HepG2 (cell line): Measurements from ENCODE around the gene RPL19. TPM values are rescaled to one million over a fixed set of nuclear protein-coding genes. Genes with fewer than 3 reads are reported as not detected.

Source experiments
- CC2D1A ChIP-seq: sonication (generic); formaldehyde crosslinking; IDR thresholded peaks from 2 replicates; pipeline ENCODE4 v1.8.1; 2023; ENCODE audit warnings: mild to moderate bottlenecking, missing genetic modification reagents
- CEBPG ChIP-seq: IDR thresholded peaks from 2 replicates; pipeline ENCODE4 v1.6.1; 2016
- CREB3 ChIP-seq: sonication (generic); formaldehyde crosslinking; IDR thresholded peaks from 2 replicates; pipeline ENCODE4 v1.5.0; 2020; ENCODE audit warnings: missing genetic modification reagents
- DBP ChIP-seq: sonication (generic); formaldehyde crosslinking; IDR thresholded peaks from 2 replicates; pipeline ENCODE4 v1.4.0; 2020; ENCODE audit warnings: missing genetic modification reagents; ENCODE audit errors: not compliant biosample characterization
- E2F1 ChIP-seq: sonication (generic); formaldehyde crosslinking; IDR thresholded peaks from 2 replicates; pipeline ENCODE4 v1.5.0; 2020; ENCODE audit warnings: missing genetic modification reagents
- GATAD1 ChIP-seq: IDR thresholded peaks from 2 replicates; pipeline ENCODE4 v1.6.1; 2016; ENCODE audit warnings: missing genetic modification reagents, missing compliant biosample characterization
- HES4 ChIP-seq: sonication (generic); formaldehyde crosslinking; IDR thresholded peaks from 2 replicates; pipeline ENCODE4 v1.9.0; 2021; ENCODE audit warnings: mild to moderate bottlenecking, missing genetic modification reagents, borderline replicate concordance
- HNF1B ChIP-seq: sonication (generic); formaldehyde crosslinking; IDR thresholded peaks from 2 replicates; pipeline ENCODE4 v1.5.1; 2020; ENCODE audit warnings: mild to moderate bottlenecking, moderate library complexity, missing genetic modification reagents
- HNF4A ChIP-seq: sonication (generic); formaldehyde crosslinking; IDR thresholded peaks from 2 replicates; pipeline ENCODE4 v1.4.0; 2020; ENCODE audit warnings: missing genetic modification reagents
- IRF2 ChIP-seq: IDR thresholded peaks from 2 replicates; pipeline ENCODE4 v1.6.1; 2018; ENCODE audit warnings: missing genetic modification reagents, missing compliant biosample characterization
- KDM6A ChIP-seq: IDR thresholded peaks from 2 replicates; pipeline ENCODE4 v1.6.1; 2016; ENCODE audit warnings: low read depth
- LBX2 ChIP-seq: sonication (generic); formaldehyde crosslinking; IDR thresholded peaks from 2 replicates; pipeline ENCODE4 v1.5.0; 2020; ENCODE audit warnings: missing genetic modification reagents, mild to moderate bottlenecking, borderline replicate concordance
- MXD3 ChIP-seq: IDR thresholded peaks from 2 replicates; pipeline ENCODE4 v1.6.1; 2016; ENCODE audit warnings: mild to moderate bottlenecking, missing biosample characterization, missing genetic modification reagents
- RAD21 ChIP-seq: fragments of 450-650 bp; formaldehyde crosslinking; IDR thresholded peaks from 2 replicates; pipeline ENCODE4 v1.5.0; 2020; ENCODE audit warnings: mild to moderate bottlenecking
- RAD51 ChIP-seq: fragments of 450-650 bp; IDR thresholded peaks from 2 replicates; pipeline ENCODE4 v1.6.1; 2016; ENCODE audit warnings: borderline replicate concordance
- SIX4 ChIP-seq: sonication (generic); formaldehyde crosslinking; IDR thresholded peaks from 2 replicates; pipeline ENCODE4 v1.4.0; 2020; ENCODE audit warnings: missing genetic modification reagents
- ZBTB21 ChIP-seq: sonication (generic); formaldehyde crosslinking; IDR thresholded peaks from 2 replicates; pipeline ENCODE4 v1.4.0; 2020; ENCODE audit warnings: missing genetic modification reagents
- ZFP82 ChIP-seq: sonication (generic); formaldehyde crosslinking; IDR thresholded peaks from 2 replicates; pipeline ENCODE4 v1.5.1; 2020; ENCODE audit warnings: mild to moderate bottlenecking, missing genetic modification reagents, borderline replicate concordance
- ZNF513 ChIP-seq: sonication (generic); formaldehyde crosslinking; conservative IDR thresholded peaks from 2 replicates; pipeline ENCODE4 v1.5.0; 2020; ENCODE audit warnings: missing genetic modification reagents
- ZNF543 ChIP-seq: sonication (generic); formaldehyde crosslinking; IDR thresholded peaks from 2 replicates; pipeline ENCODE4 v1.4.0; 2020; ENCODE audit warnings: mild to moderate bottlenecking, missing genetic modification reagents
- ZNF766 ChIP-seq: sonication (generic); formaldehyde crosslinking; IDR thresholded peaks from 2 replicates; pipeline ENCODE4 v1.5.0; 2020; ENCODE audit warnings: missing genetic modification reagents, borderline replicate concordance
- ZNF841 ChIP-seq: sonication (generic); formaldehyde crosslinking; IDR thresholded peaks from 2 replicates; pipeline ENCODE4 v1.8.1; 2023; ENCODE audit warnings: missing genetic modification reagents, borderline replicate concordance
- polyA plus RNA-seq, 8 experiments: library from polyadenylated mRNA; depleted of rRNA in 3 of 8; stranded (reverse) in 7 of 8; unstranded in 1 of 8; fragments of >200 nt; fragmentation: Illumina TruSeq in 4 of 8; extraction: Trizol in 4 of 8; gene quantifications; 2 replicates each; pipeline versions ENCODE4 v1.2.1 to v1.2.3, GENCODE V29; 2011 to 2016; ENCODE audit warnings: low read depth in 4 of 8, missing spikeins in 1 of 8, mixed read lengths in 1 of 8; ENCODE audit not compliant: insufficient read depth in 1 of 8
- total RNA-seq, 5 experiments: library from RNA; depleted of rRNA; stranded (reverse); fragments of >200 nt; fragmentation: Illumina TruSeq; extraction: Trizol; gene quantifications; 2 replicates each; pipeline ENCODE4 v1.2.3, GENCODE V29; 2016; ENCODE audit warnings: low read depth in 1 of 5

RPL19 gene
- total and polyA plus RNA-seq, 2 of the 13 experiments (the other 11 are each of a cell fraction or from before 2014, with no cell fraction given) = 2,522 to 2,768 TPM

GRCh38 chr17:39200070-39200879 lies at the start of gene RPL19 (continued):
- TF ChIP-seq CREB3 (peak; percentile 66; the same call in 1 of the 2 replicates), DBP (CRISPR knock-in tag) (peak; percentile 62), HNF4A (no peak), RAD21 (CRISPR knock-in tag) (no peak; the same call in 1 of the 2 replicates), GATAD1 (CRISPR knock-in tag) (peak; percentile 84), CEBPG (no peak), KDM6A (CRISPR knock-in tag) (no peak), E2F1 (CRISPR knock-in tag) (0 out of 2 replicates have a peak, but pooled peaks have one; percentile 31), RAD51 (peak; percentile 93; the same call in 1 of the 2 replicates), ZNF841 (CRISPR knock-in tag) (no peak), CC2D1A (no peak), IRF2 (no peak; the same call in none of the 2 replicates), ZNF766 (CRISPR knock-in tag) (peak; percentile 71; the same call in 1 of the 2 replicates), SIX4 (no peak; the same call in 1 of the 2 replicates), ZBTB21 (CRISPR knock-in tag) (no peak), ZNF543 (CRISPR knock-in tag) (0 out of 2 replicates have a peak, but pooled peaks have one; percentile 87), HES4 (CRISPR knock-in tag) (peak; percentile 97), ZNF513 (CRISPR knock-in tag) (peak; percentile 65; the same call in 1 of the 2 replicates), ZFP82 (peak; percentile 87; the same call in 1 of the 2 replicates), LBX2 (CRISPR knock-in tag) (peak; percentile 83; the same call in 1 of the 2 replicates), MXD3 (CRISPR knock-in tag) (peak; percentile 95), HNF1B (CRISPR knock-in tag) (peak; percentile 9; the same call in 1 of the 2 replicates)
